ENCODE results near the gene NKX1-1. TPM values are rescaled to one million over a fixed set of nuclear protein-coding genes. Genes with fewer than 3 reads are reported as not detected.
"Not testable (repeated sequence)": the region's sequence is repeated elsewhere in the genome, so short reads cannot be mapped to it uniquely, and the experiment has no call there.

Gene NKX1-1
- total and polyA plus RNA-seq, 11 donors, result not detected

DNA sequence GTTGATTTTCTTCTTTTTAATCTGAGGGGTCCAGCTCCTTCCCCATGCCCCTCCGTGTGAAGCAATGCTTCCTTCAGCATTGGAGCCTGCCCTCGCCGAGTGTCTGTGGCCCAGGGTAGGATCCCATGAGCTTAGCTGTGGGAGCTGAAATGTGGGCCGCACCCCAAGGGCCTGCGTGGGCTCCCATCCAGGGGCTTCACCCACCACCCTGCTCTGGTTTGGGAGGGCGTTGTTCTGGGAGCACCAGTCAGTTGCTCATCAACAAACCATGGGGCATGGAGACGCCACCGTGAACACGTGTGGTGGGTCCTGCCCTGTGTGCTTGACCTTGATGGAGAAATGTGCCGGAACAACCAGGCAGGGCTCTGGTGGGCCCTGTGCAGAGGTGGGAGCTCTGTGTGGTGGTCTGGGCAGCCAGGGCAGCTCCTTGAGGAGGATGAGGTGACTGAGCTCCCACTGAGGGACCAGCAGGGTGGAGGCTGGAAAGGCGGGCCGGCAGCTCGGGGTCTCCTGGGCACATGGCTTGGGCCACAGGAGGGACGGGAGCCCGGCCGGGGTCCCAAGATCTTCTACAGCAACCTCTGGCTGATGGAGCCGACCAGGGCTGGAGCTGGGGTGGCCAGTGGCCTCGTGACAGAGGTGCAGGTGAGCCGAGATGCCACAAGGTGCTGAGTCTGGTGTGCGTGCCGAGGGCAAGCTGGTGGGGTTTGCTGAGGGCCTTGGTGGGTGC is 39.6 kb upstream of the NKX1-1 start:
- peaks cover 0 to 45% (median 18%) of the 10 kb centered on the region in 9 donors for H3K27me3 ChIP-seq
- ATAC-seq (no peak), DNase-seq (no peak)
- no peaks in the 10 kb centered on the region for H3K9me3 ChIP-seq
- no peaks in the 10 kb centered on the region for H3K4me1 ChIP-seq
- H3K27ac ChIP-seq, result no peak overlapping the region
- TF ChIP-seq, protein P1, sequence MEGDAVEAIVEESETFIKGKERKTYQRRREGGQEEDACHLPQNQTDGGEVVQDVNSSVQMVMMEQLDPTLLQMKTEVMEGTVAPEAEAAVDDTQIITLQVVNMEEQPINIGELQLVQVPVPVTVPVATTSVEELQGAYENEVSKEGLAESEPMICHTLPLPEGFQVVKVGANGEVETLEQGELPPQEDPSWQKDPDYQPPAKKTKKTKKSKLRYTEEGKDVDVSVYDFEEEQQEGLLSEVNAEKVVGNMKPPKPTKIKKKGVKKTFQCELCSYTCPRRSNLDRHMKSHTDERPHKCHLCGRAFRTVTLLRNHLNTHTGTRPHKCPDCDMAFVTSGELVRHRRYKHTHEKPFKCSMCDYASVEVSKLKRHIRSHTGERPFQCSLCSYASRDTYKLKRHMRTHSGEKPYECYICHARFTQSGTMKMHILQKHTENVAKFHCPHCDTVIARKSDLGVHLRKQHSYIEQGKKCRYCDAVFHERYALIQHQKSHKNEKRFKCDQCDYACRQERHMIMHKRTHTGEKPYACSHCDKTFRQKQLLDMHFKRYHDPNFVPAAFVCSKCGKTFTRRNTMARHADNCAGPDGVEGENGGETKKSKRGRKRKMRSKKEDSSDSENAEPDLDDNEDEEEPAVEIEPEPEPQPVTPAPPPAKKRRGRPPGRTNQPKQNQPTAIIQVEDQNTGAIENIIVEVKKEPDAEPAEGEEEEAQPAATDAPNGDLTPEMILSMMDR (IDR thresholded peaks at IDR 0.05), result no peak
- TF ChIP-seq POLR2A (IDR thresholded peaks at IDR 0.05), result no peak
- WGBS, 4 donors, result 88 to 91% (median 89%) methylated on average over 21 of the region's 21 CpGs
- intact Hi-C loops (cut with DNase I), result no loop called here
- H3K4me3 ChIP-seq, result no peak overlapping the region
- H3K36me3 ChIP-seq, result no peaks in the 10 kb centered on the region

DNA sequence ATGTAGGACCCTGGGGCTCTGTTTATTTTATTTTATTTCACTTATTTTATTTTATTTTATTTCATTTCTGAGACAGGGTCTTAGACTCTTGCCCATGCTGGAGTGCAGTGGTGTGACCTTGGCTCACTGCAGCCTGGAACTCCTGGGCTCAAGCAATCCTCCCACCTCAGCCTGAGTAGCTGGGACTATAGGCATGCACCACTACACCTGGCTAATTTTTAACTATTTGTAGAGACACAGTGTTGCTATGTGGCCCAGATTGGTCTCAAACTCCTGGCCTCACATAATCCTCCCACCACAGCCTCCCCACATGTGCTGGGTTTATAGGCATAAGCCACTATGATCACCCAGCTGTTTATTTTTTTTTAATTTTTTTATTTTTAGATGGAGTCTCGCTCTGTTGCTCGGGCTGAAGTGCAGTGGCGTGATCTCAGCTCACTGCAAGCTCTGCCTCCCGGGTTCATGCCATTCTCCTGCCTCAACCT is 37.5 kb upstream of the NKX1-1 start:
- H3K4me3 ChIP-seq; H3K9me3 ChIP-seq; H3K4me1 ChIP-seq; H3K27ac ChIP-seq; H3K36me3 ChIP-seq; intact Hi-C loops (cut with DNase I); DNase-seq; ATAC-seq: not testable (repeated sequence)
- peaks cover 0 to 23% (median 3%) of the 10 kb centered on the region in 9 donors for H3K27me3 ChIP-seq
- WGBS, 4 donors, result 60 to 87% (median 82%) methylated on average over 4 of the region's 4 CpGs

DNA sequence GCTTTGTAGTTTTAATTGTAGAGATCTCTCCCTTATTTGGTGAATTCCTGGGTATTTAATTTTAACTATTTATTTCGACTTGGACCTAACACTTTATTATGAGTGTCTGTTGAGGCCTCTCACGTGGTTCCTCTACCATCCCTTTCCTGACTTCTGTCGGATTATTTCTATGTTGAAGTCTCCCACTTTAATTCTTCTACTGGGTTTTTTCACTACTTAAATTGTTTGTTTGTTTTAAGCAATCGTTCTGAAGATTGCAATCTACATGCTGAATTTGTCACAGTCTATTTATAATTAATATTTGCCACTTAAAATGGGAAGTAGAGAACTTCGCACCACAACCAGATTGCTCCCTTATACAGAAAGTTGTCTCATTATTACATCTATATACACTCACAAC is 20.8 kb upstream of the NKX1-1 start:
- ATAC-seq (no peak), DNase-seq (no peak)
- no peak overlapping the region for H3K27ac ChIP-seq
- no peaks in the 10 kb centered on the region for H3K36me3 ChIP-seq
- intact Hi-C loops (cut with DNase I), result no loop called here
- H3K27me3 ChIP-seq, result peaks cover 0 to 36% (median 4%) of the 10 kb centered on the region in 9 donors
- no peaks in the 10 kb centered on the region for H3K4me1 ChIP-seq
- no peak overlapping the region for H3K4me3 ChIP-seq
- H3K9me3 ChIP-seq, result no peaks in the 10 kb centered on the region
- 62 to 81% (median 77%) methylated on average over 5 of the region's 5 CpGs for WGBS, 4 donors
- no peak for TF ChIP-seq POLR2A (IDR thresholded peaks at IDR 0.05)
- TF ChIP-seq, protein P1 (IDR thresholded peaks at IDR 0.05), result no peak

DNA sequence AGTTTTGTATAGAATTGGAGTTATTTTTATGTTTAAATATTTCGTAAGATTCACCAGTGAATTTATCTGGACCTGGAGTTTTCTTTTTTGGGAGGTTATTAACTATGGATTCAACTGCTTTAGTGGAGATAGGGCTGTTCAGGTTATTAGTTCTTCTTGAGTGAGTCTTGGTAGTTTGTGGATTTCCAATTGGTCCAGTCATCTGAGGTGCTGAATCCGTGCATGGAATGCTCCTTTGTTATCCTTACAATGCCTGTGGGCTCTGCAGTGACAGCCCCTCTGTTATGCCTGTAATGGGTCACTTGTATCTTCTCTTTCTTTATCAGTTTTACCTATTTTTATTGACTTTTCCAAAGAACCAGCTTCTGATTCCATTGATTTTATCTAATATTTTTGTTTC is 15.4 kb upstream of the NKX1-1 start:
- Histone ChIP-seq H3K4me3 (no peak overlapping the region), H3K9me3 (no peaks in the 10 kb centered on the region), H3K27ac (no peak overlapping the region), H3K36me3 (no peaks in the 10 kb centered on the region), H3K4me1 (no peaks in the 10 kb centered on the region), H3K27me3 (peaks cover 5 to 58% (median 18%) of the 10 kb centered on the region in 9 donors)
- 30 to 49% (median 37%) methylated on average over 2 of the region's 2 CpGs for WGBS, 4 donors
- DNase-seq (no peak), ATAC-seq (no peak)
- intact Hi-C loops (cut with DNase I), result no loop called here
- TF ChIP-seq, protein P1 (IDR thresholded peaks at IDR 0.05), result no peak
- TF ChIP-seq POLR2A (IDR thresholded peaks at IDR 0.05), result no peak
